ENCODE data around the gene MYOM1.

Gene MYOM1

GRCh38 chr18:3217948-3218647 lies 1.7 kb downstream of the MYOM1 start:
- Histone ChIP-seq H4K20me1 (ENCODE audit: insufficient read depth, low read length) (no peaks in the 10 kb centered on the region), H3K4me2 (ENCODE audit: low read length) (no peak overlapping the region), H2AFZ (ENCODE audit: low read depth, low read length) (no peak overlapping the region), H3K36me3 (replicated peaks; ENCODE audit: low read depth, low read length) (no peaks in the 10 kb centered on the region), H3K27me3 (ENCODE audit: low read depth, low read length) (0 out of 2 replicates have a peak, but pooled peaks cover 3% of the 10 kb centered on the region), H3K4me3 (ENCODE audit: low read length) (no peak overlapping the region), H3K4me1 (ENCODE audit: low read length) (no peaks in the 10 kb centered on the region), H3K79me2 (ENCODE audit: low read length) (no peaks in the 10 kb centered on the region), H3K9ac (ENCODE audit: low read length) (no peak overlapping the region), H3K9me3 (ENCODE audit: insufficient read depth, low read length) (no peaks in the 10 kb centered on the region), H3K27ac (ENCODE audit: low read length) (no peak overlapping the region)
- TF ChIP-seq CTCF (IDR thresholded peaks at IDR 0.05; ENCODE audit: low read depth, low read length), result no peak

DNA sequence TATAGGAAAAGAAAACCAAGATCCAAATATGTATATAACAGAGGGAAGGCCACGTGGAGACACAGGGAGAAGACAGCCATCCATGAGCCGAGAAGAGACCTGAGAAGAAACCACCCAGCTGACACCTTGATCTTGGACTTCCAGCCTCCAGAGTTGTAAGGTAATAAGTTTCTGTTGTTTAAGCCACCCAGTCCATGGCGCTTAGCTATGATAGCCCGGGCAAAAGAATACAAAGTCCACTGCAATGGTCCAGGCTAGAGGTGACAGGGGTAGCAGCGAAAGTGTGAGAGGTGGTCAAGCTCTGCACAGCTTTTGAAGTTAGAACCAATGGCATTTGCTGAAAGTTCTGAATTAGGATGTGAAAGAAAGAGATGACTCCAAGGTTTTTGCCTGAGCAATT lies 2.8 kb downstream of the MYOM1 start:
- Histone ChIP-seq H3K27me3 (ENCODE audit: low read depth, low read length) (0 out of 2 replicates have a peak, but pooled peaks cover 3% of the 10 kb centered on the region), H3K9me3 (ENCODE audit: insufficient read depth, low read length) (no peaks in the 10 kb centered on the region), H3K36me3 (replicated peaks; ENCODE audit: low read depth, low read length) (no peaks in the 10 kb centered on the region), H3K27ac (ENCODE audit: low read length) (no peak overlapping the region), H3K4me3 (ENCODE audit: low read length) (no peak overlapping the region), H4K20me1 (ENCODE audit: insufficient read depth, low read length) (no peaks in the 10 kb centered on the region), H2AFZ (ENCODE audit: low read depth, low read length) (no peak overlapping the region), H3K79me2 (ENCODE audit: low read length) (no peaks in the 10 kb centered on the region), H3K4me2 (ENCODE audit: low read length) (no peak overlapping the region), H3K4me1 (ENCODE audit: low read length) (no peaks in the 10 kb centered on the region), H3K9ac (ENCODE audit: low read length) (no peak overlapping the region)
- no peak for TF ChIP-seq CTCF (IDR thresholded peaks at IDR 0.05; ENCODE audit: low read depth, low read length)
- no peak for TF ChIP-seq EZH2phosphoT487 (IDR thresholded peaks at IDR 0.05; ENCODE audit: low read depth)

DNA sequence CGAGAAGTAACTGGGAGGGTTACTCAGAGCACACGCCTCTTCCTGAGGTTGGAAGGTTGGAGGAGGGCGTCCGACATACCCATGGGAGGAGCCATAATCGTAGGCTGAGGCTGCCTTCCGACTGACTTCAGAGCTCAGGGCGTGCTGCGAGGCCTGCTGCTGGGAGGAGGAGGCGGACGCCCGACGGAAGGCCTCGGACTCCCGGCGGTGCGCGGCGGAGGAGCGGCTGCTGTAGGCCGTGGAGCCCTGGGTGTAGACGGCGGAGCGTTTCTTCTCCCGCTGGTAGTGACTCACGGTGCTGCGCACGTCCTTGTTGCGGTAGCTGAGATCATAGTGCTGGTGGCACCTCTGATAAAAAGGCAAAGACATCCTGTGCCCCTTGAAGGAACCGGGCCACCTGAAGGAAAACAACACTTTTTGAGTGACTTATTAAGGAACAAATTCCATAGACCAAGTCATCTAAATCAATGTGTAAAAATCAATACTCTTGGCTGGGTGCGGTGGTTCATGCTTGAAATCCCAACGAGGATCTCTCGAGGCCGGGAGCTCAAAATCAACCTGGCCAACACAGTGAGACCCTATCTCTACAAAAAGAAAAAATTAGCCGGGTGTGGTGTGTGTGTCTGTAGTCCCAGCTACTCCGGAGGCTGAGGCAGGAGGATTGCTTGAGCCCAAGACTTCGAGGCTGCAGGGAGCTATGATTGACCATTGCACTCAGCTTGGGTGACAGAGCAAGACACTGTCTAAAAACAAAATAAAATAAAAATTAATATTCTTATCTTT lies 4.7 kb downstream of the MYOM1 start:
- H2AFZ ChIP-seq (ENCODE audit: low read depth, low read length), result no peak overlapping the region

More for the DNA sequence above, 4.7 kb downstream of the MYOM1 start:
- Histone ChIP-seq H3K4me1 (ENCODE audit: low read length) (no peaks in the 10 kb centered on the region), H3K27ac (ENCODE audit: low read length) (no peak overlapping the region), H4K20me1 (ENCODE audit: insufficient read depth, low read length) (no peaks in the 10 kb centered on the region), H3K9me3 (ENCODE audit: insufficient read depth, low read length) (no peaks in the 10 kb centered on the region), H3K4me3 (ENCODE audit: low read length) (no peak overlapping the region), H3K79me2 (ENCODE audit: low read length) (no peaks in the 10 kb centered on the region), H3K36me3 (replicated peaks; ENCODE audit: low read depth, low read length) (no peaks in the 10 kb centered on the region), H3K27me3 (ENCODE audit: low read depth, low read length) (no peaks in the 10 kb centered on the region), H3K4me2 (ENCODE audit: low read length) (no peak overlapping the region), H3K9ac (ENCODE audit: low read length) (no peak overlapping the region)
- TF ChIP-seq CTCF (IDR thresholded peaks at IDR 0.05; ENCODE audit: low read depth, low read length) (no peak), EZH2phosphoT487 (IDR thresholded peaks at IDR 0.05; ENCODE audit: low read depth) (no peak)

All from OCI-LY3 (cell line).